ENCODE measurements around the gene MUS81. TPM values are rescaled to one million over a fixed set of nuclear protein-coding genes. Genes with fewer than 3 reads are reported as not detected.

MUS81 gene
- total RNA-seq, 1 experiment from 2014 or later = 45.9 TPM

DNA sequence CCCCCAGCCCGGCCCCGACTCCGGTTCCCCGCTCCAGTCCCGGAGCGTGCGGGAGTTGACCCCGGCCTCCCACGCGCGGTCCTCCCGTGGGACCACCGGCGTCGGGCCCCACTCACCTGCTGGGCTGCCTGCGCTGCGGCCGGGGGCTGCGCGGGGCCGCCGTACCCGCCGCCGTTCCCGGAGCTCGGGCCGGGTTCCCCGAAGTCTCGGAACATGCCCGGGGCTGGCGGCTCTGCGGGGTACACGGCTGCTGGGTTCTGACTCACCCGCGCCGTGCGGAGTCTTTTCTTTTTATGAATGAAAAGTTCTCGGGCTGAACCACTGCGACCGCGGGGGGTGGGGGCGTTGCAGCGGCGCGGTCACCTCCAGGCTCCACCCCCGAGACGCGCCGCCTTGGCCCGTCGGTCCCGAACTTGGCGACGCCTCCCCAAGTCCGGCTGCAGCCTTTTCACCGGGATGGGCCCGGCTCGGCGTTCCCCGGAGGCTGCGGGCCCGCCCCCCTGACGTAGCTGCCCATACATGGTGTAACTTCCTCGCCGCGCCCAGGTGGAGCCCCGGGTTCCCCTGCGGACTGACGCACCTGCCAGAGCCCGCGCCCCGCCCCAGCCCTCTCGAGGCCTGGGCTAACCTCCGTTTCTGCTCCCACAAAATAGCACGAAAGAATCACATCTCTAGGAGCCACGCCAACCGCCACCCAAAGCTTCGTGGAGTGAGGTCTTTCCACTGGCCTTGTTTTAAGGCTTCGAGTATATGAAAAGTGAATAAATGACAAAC lies 40.1 kb downstream of the MUS81 start, which contains the start of gene FOSL1 (continued):
- TF ChIP-seq, protein P1, sequence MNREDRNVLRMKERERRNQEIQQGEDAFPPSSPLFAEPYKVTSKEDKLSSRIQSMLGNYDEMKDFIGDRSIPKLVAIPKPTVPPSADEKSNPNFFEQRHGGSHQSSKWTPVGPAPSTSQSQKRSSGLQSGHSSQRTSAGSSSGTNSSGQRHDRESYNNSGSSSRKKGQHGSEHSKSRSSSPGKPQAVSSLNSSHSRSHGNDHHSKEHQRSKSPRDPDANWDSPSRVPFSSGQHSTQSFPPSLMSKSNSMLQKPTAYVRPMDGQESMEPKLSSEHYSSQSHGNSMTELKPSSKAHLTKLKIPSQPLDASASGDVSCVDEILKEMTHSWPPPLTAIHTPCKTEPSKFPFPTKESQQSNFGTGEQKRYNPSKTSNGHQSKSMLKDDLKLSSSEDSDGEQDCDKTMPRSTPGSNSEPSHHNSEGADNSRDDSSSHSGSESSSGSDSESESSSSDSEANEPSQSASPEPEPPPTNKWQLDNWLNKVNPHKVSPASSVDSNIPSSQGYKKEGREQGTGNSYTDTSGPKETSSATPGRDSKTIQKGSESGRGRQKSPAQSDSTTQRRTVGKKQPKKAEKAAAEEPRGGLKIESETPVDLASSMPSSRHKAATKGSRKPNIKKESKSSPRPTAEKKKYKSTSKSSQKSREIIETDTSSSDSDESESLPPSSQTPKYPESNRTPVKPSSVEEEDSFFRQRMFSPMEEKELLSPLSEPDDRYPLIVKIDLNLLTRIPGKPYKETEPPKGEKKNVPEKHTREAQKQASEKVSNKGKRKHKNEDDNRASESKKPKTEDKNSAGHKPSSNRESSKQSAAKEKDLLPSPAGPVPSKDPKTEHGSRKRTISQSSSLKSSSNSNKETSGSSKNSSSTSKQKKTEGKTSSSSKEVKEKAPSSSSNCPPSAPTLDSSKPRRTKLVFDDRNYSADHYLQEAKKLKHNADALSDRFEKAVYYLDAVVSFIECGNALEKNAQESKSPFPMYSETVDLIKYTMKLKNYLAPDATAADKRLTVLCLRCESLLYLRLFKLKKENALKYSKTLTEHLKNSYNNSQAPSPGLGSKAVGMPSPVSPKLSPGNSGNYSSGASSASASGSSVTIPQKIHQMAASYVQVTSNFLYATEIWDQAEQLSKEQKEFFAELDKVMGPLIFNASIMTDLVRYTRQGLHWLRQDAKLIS (CRISPR knock-in tag; IDR thresholded peaks at IDR 0.05; ENCODE audit: borderline replicate concordance) = no peak
- TF ChIP-seq, protein P2, sequence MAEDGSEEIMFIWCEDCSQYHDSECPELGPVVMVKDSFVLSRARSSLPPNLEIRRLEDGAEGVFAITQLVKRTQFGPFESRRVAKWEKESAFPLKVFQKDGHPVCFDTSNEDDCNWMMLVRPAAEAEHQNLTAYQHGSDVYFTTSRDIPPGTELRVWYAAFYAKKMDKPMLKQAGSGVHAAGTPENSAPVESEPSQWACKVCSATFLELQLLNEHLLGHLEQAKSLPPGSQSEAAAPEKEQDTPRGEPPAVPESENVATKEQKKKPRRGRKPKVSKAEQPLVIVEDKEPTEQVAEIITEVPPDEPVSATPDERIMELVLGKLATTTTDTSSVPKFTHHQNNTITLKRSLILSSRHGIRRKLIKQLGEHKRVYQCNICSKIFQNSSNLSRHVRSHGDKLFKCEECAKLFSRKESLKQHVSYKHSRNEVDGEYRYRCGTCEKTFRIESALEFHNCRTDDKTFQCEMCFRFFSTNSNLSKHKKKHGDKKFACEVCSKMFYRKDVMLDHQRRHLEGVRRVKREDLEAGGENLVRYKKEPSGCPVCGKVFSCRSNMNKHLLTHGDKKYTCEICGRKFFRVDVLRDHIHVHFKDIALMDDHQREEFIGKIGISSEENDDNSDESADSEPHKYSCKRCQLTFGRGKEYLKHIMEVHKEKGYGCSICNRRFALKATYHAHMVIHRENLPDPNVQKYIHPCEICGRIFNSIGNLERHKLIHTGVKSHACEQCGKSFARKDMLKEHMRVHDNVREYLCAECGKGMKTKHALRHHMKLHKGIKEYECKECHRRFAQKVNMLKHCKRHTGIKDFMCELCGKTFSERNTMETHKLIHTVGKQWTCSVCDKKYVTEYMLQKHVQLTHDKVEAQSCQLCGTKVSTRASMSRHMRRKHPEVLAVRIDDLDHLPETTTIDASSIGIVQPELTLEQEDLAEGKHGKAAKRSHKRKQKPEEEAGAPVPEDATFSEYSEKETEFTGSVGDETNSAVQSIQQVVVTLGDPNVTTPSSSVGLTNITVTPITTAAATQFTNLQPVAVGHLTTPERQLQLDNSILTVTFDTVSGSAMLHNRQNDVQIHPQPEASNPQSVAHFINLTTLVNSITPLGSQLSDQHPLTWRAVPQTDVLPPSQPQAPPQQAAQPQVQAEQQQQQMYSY (CRISPR knock-in tag; IDR thresholded peaks at IDR 0.05) = no peak
- TF ChIP-seq IRF2 (CRISPR knock-in tag; IDR thresholded peaks at IDR 0.05; ENCODE audit: borderline replicate concordance, low read depth) = no peak
- TF ChIP-seq MXD4 (CRISPR knock-in tag; IDR thresholded peaks at IDR 0.05; ENCODE audit: borderline replicate concordance) = no peak
- TF ChIP-seq ZNF317 (CRISPR knock-in tag; IDR thresholded peaks at IDR 0.05; ENCODE audit: borderline replicate concordance, low read depth) = no peak
- TF ChIP-seq, protein P3, sequence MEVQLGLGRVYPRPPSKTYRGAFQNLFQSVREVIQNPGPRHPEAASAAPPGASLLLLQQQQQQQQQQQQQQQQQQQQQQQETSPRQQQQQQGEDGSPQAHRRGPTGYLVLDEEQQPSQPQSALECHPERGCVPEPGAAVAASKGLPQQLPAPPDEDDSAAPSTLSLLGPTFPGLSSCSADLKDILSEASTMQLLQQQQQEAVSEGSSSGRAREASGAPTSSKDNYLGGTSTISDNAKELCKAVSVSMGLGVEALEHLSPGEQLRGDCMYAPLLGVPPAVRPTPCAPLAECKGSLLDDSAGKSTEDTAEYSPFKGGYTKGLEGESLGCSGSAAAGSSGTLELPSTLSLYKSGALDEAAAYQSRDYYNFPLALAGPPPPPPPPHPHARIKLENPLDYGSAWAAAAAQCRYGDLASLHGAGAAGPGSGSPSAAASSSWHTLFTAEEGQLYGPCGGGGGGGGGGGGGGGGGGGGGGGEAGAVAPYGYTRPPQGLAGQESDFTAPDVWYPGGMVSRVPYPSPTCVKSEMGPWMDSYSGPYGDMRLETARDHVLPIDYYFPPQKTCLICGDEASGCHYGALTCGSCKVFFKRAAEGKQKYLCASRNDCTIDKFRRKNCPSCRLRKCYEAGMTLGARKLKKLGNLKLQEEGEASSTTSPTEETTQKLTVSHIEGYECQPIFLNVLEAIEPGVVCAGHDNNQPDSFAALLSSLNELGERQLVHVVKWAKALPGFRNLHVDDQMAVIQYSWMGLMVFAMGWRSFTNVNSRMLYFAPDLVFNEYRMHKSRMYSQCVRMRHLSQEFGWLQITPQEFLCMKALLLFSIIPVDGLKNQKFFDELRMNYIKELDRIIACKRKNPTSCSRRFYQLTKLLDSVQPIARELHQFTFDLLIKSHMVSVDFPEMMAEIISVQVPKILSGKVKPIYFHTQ (CRISPR knock-in tag; IDR thresholded peaks at IDR 0.05) = no peak
- TF ChIP-seq SP1 (CRISPR knock-in tag; conservative IDR thresholded peaks at IDR 0.05) = peak; percentile 97
- 0 out of 2 replicates have a peak, but pooled peaks have one; percentile 42 for TF ChIP-seq CREB1 (CRISPR knock-in tag; IDR thresholded peaks at IDR 0.05)
- TF ChIP-seq TEAD1 (CRISPR knock-in tag; IDR thresholded peaks at IDR 0.05) = no peak
- TF ChIP-seq, protein P4, sequence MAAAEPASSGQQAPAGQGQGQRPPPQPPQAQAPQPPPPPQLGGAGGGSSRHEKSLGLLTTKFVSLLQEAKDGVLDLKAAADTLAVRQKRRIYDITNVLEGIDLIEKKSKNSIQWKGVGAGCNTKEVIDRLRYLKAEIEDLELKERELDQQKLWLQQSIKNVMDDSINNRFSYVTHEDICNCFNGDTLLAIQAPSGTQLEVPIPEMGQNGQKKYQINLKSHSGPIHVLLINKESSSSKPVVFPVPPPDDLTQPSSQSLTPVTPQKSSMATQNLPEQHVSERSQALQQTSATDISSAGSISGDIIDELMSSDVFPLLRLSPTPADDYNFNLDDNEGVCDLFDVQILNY (CRISPR knock-in tag; IDR thresholded peaks at IDR 0.05) = no peak

DNA sequence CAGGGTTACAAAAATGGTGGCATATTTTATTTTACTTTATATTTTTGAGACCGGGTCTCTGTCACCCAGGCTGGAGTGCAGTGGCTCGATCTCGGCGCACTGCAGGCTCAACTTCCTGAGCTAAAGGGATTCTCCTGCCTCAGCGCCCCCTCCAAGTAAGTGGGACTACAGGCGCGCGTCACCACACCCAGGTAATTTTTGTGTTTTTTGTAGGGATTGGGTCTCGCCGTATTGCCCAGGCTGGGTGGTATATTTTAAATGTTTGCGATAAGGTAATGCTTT lies 40.6 kb downstream of the MUS81 start:
- no peak for DNase-seq (ENCODE audit: low spot score)
- ATAC-seq = no peak
- POLR2A ChIA-PET = interaction anchor here (0.6 to 1.7 kb wide), 8 partner anchors 10 to 51 kb away, joined by 3 to 6 read pairs (median 3); partner anchors contain the start of genes CCDC85B, FIBP and MUS81
- H3K4me3 Mint-ChIP-seq = peak overlapping the region; percentile 54
- CTCF ChIA-PET = interaction anchor here (1.0 to 2.2 kb wide), 7 partner anchors 10 to 190 kb away, joined by 3 to 33 read pairs (median 10); partner anchors contain the start of genes CCDC85B, FIBP and MUS81
- TF ChIP-seq ZNF138 (CRISPR knock-in tag; conservative IDR thresholded peaks at IDR 0.05) (no peak), TP53 (CRISPR knock-in tag; IDR thresholded peaks at IDR 0.05) (no peak)
- 0 out of 2 replicates have a peak, but pooled peaks cover 4% of the 10 kb centered on the region for H3K4me1 Mint-ChIP-seq
- no peaks in the 10 kb centered on the region for H3K9me3 Mint-ChIP-seq
- H3K27me3 Mint-ChIP-seq (ENCODE audit: low read depth) = peaks cover 83% of the 10 kb centered on the region
- H3K27ac Mint-ChIP-seq = 0 out of 2 replicates have a peak overlapping the region, but pooled peaks have one; percentile 41
- no peaks in the 10 kb centered on the region for H3K36me3 Mint-ChIP-seq

Measured in WTC11 (cell line).